Mesendoderm (in vitro differentiated cells): Measurements from ENCODE around the gene STEAP2. TPM values are rescaled to one million over a fixed set of nuclear protein-coding genes. Genes with fewer than 3 reads are reported as not detected.

Experiments used
- DNase-seq: peaks from one replicate; pipeline ENCODE4 v3.0.0; 2013
- H2AK5ac ChIP-seq: 2 replicates; pipeline ENCODE4 v1.6.1; 2013; ENCODE audit warnings: low read length, inconsistent platforms
- H2BK120ac ChIP-seq: 2 replicates; pipeline ENCODE4 v1.6.1; 2013; ENCODE audit warnings: low read depth, mild to moderate bottlenecking, low read length, moderate library complexity, mixed read lengths
- H2BK15ac ChIP-seq: replicated peaks from 2 replicates; pipeline ENCODE4 v1.6.1; 2013; ENCODE audit warnings: low read depth, mild to moderate bottlenecking, moderate library complexity
- H2BK5ac ChIP-seq: 2 replicates; pipeline ENCODE4 v1.6.1; 2013; ENCODE audit warnings: low read length, inconsistent platforms
- H3K18ac ChIP-seq: 2 replicates; pipeline ENCODE4 v1.6.1; 2013; ENCODE audit warnings: mild to moderate bottlenecking, low read length, mixed read lengths
- H3K23ac ChIP-seq: one replicate; pipeline ENCODE4 v1.6.1; 2013; ENCODE audit warnings: low read length
- H3K27ac ChIP-seq: 2 replicates; pipeline ENCODE4 v1.5.1; 2013; ENCODE audit warnings: low read depth, mild to moderate bottlenecking, inconsistent platforms, low read length, moderate library complexity
- H3K27me3 ChIP-seq: 2 replicates; pipeline ENCODE4 v1.6.1; 2013; ENCODE audit warnings: low read length, control low read depth, mild to moderate bottlenecking, inconsistent platforms; ENCODE audit not compliant: insufficient read depth, poor library complexity
- H3K36me3 ChIP-seq: 2 replicates; pipeline ENCODE4 v1.6.1; 2013; ENCODE audit warnings: low read length, inconsistent platforms; ENCODE audit not compliant: control insufficient read depth, insufficient read depth
- H3K4ac ChIP-seq: one replicate; pipeline ENCODE4 v1.6.1; 2013; ENCODE audit warnings: low read depth, mild to moderate bottlenecking, low read length, moderate library complexity
- H3K4me1 ChIP-seq: 2 replicates; pipeline ENCODE4 v1.6.1; 2013; ENCODE audit warnings: low read depth, low read length, inconsistent platforms; ENCODE audit not compliant: control insufficient read depth
- H3K4me2 ChIP-seq: 2 replicates; pipeline ENCODE4 v1.6.1; 2013; ENCODE audit warnings: low read length
- H3K4me3 ChIP-seq: 2 replicates; pipeline ENCODE4 v1.5.1; 2013; ENCODE audit warnings: mild to moderate bottlenecking, low read length
- H3K56ac ChIP-seq: one replicate; pipeline ENCODE4 v1.6.1; 2013; ENCODE audit warnings: low read length
- H3K79me1 ChIP-seq: 2 replicates; pipeline ENCODE4 v1.6.1; 2013; ENCODE audit warnings: low read length, inconsistent platforms
- H3K79me2 ChIP-seq: 2 replicates; pipeline ENCODE4 v1.6.1; 2013; ENCODE audit warnings: mild to moderate bottlenecking, low read length; ENCODE audit not compliant: control insufficient read depth, insufficient read depth
- H3K9ac ChIP-seq: 2 replicates; pipeline ENCODE4 v1.6.1; 2013; ENCODE audit warnings: low read length, inconsistent platforms
- H4K5ac ChIP-seq: one replicate; pipeline ENCODE4 v1.6.1; 2013; ENCODE audit warnings: low read length
- H4K8ac ChIP-seq: one replicate; pipeline ENCODE4 v1.6.1; 2013; ENCODE audit warnings: low read depth, mild to moderate bottlenecking, control low read depth, low read length, moderate library complexity
- WGBS: extraction: QIAGEN DNeasy Blood & Tissue Kit; methylation state at CpG from one replicate; pipeline ENCODE4 v1.1.7; 2013; ENCODE audit warnings: low lambda C conversion rate, missing lambda C conversion rate; ENCODE audit not compliant: insufficient coverage; ENCODE audit errors: extremely low coverage; 5-methylcytosine and 5-hydroxymethylcytosine counted together
- polyA plus RNA-seq, 2 experiments: library from polyadenylated mRNA; stranded (reverse); fragments of 200-250 nt; gene quantifications; one replicate each; pipeline ENCODE4 v1.2.3, GENCODE V29; 2013

STEAP2 gene
- 4.8 TPM for polyA plus RNA-seq (2013, experiment 1 of 2)
- polyA plus RNA-seq (2013, experiment 2 of 2), result 5.1 TPM

DNA sequence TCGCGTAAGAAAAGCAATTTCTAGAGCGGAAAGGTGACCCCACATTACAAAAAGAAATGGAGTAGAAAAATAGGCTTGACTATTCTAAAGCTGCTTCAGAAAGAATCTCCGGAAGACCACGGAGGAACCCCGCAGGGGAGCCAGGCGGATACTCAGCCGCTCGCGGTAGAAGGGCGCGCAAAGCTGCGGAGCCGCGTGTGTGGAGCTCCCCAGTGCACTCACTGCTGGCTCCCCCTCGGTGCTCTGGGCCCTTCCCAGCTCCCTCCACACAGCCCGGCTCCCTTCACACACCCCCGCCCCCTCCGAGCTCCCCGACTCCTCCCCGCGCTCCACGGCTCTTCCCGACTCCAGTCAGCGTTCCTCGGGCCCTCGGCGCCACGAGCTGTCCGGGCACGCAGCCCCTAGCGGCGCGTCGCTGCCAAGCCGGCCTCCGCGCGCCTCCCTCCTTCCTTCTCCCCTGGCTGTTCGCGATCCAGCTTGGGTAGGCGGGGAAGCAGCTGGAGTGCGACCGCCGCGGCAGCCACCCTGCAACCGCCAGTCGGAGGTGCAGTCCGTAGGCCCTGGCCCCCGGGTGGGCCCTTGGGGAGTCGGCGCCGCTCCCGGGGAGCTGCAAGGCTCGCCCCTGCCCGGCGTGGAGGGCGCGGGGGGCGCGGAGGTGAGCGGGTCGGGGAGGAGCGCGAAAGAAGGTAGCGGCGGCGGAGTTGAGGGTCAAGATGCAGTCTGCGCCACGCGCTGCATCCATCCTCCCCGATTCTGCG, at the start of gene STEAP2:
Gene STEAP2, plus strand, starts transcription at position 350 of the 758 bp plus-strand sequence. CDS start 13,343 bp downstream, outside the sequence.
- Histone ChIP-seq H3K9ac (peak within 1 kb of the TSS; percentile 77), H3K4me3 (peak within 1 kb of the TSS; percentile 49), H3K18ac (peak within 1 kb of the TSS; percentile 66), H4K8ac (no peak within 1 kb of the TSS), H3K27me3 (no peaks in the 10 kb centered on the region), H3K23ac (no peak within 1 kb of the TSS), H3K56ac (peak within 1 kb of the TSS; percentile 89), H3K4me2 (peak within 1 kb of the TSS; percentile 87), H2BK15ac (peak within 1 kb of the TSS; percentile 64), H3K36me3 (no peaks in the 10 kb centered on the region), H3K79me2 (peaks cover 1% of the 10 kb centered on the region), H2BK5ac (peak within 1 kb of the TSS; percentile 35), H3K4ac (peak within 1 kb of the TSS; percentile 85), H2BK120ac (peak within 1 kb of the TSS; percentile 76), H3K79me1 (no peaks in the 10 kb centered on the region), H3K4me1 (peaks cover 2% of the 10 kb centered on the region), H2AK5ac (no peak within 1 kb of the TSS), H4K5ac (peak within 1 kb of the TSS; percentile 21), H3K27ac (peak within 1 kb of the TSS; percentile 34)
- peak; percentile 98 for DNase-seq
- no CpG with 5 or more reads among the region's 73 CpGs for WGBS

DNA sequence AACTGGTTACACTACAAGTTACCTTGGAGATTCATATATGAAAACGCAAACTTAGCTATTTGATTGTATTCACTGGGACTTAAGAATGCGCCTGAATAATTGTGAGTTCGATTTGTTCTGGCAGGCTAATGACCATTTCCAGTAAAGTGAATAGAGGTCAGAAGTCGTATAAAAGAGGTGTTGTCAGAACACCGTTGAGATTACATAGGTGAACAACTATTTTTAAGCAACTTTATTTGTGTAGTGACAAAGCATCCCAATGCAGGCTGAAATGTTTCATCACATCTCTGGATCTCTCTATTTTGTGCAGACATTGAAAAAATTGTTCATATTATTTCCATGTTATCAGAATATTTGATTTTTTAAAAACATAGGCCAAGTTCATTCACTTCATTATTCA, 48.0 kb upstream of the STEAP2 start:
- H2BK120ac ChIP-seq, result no peak overlapping the region
- H3K79me2 ChIP-seq, result no peaks in the 10 kb centered on the region
- no peak overlapping the region for H3K27ac ChIP-seq
- H3K27me3 ChIP-seq, result no peaks in the 10 kb centered on the region
- H3K9ac ChIP-seq, result no peak overlapping the region
- no peak for DNase-seq
- H2AK5ac ChIP-seq, result no peak overlapping the region
- no peak overlapping the region for H4K8ac ChIP-seq
- no CpG with 5 or more reads among the region's 5 CpGs for WGBS
- H3K18ac ChIP-seq, result no peak overlapping the region
- H3K79me1 ChIP-seq, result no peaks in the 10 kb centered on the region
- no peak overlapping the region for H3K4me3 ChIP-seq
- H3K4me1 ChIP-seq, result no peaks in the 10 kb centered on the region
- no peak overlapping the region for H3K56ac ChIP-seq
- H3K4me2 ChIP-seq, result no peak overlapping the region
- no peaks in the 10 kb centered on the region for H3K36me3 ChIP-seq
- no peak overlapping the region for H3K23ac ChIP-seq
- no peak overlapping the region for H4K5ac ChIP-seq
- no peak overlapping the region for H2BK15ac ChIP-seq
- H3K4ac ChIP-seq, result no peak overlapping the region
- H2BK5ac ChIP-seq, result no peak overlapping the region

DNA sequence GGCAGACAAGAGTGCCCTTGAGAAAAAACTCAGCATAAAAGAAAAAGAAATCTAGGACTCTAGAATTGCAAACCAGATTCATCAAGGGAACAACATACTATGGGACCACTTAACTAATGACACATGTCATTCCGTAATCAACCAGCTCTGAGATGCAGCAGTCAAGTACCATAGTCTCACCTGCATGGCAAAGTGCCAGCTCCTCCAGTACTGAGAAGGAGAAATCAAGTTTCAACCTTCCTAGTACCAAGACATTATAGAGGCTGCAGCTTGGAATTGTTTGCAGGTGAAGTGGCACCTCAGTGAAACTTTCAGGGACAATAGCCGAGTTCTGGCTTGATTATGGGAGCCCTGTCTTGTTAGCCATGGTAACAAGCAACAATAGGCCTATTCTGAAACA, 45.8 kb upstream of the STEAP2 start:
- H3K18ac ChIP-seq, result no peak overlapping the region
- H2BK5ac ChIP-seq, result no peak overlapping the region
- no peak overlapping the region for H3K9ac ChIP-seq
- H3K23ac ChIP-seq, result no peak overlapping the region
- no peaks in the 10 kb centered on the region for H3K4me1 ChIP-seq
- no peaks in the 10 kb centered on the region for H3K79me1 ChIP-seq
- no peak overlapping the region for H3K4me2 ChIP-seq
- no peaks in the 10 kb centered on the region for H3K36me3 ChIP-seq
- no peak overlapping the region for H2AK5ac ChIP-seq
- H3K4me3 ChIP-seq, result no peak overlapping the region
- H3K27ac ChIP-seq, result no peak overlapping the region
- no peak overlapping the region for H2BK15ac ChIP-seq
- H3K27me3 ChIP-seq, result no peaks in the 10 kb centered on the region
- no peak overlapping the region for H4K5ac ChIP-seq
- no peak overlapping the region for H4K8ac ChIP-seq
- H3K4ac ChIP-seq, result no peak overlapping the region
- WGBS, result no CpG with 5 or more reads among the region's 2 CpGs
- no peaks in the 10 kb centered on the region for H3K79me2 ChIP-seq
- DNase-seq, result no peak
- H2BK120ac ChIP-seq, result no peak overlapping the region
- no peak overlapping the region for H3K56ac ChIP-seq

DNA sequence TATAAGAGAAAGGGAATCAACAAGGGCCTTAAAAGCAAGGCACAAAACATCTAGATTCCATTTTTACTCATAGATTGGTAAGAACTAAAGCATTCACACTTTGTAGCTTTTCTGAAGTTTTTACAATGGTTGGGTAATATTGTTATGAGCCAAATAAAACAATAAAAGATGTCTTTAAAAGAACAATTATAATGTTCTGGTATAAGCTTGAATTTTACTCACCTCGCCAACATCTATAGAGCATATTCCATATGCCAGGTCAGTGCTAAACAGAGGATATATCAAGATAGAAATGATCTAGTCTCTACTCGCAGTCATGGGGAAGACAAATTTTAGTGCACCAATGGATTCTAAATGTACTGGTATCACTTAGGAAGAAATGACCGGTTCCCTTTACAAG, 45.4 kb upstream of the STEAP2 start:
- H2BK120ac ChIP-seq, result no peak overlapping the region
- H3K79me2 ChIP-seq, result no peaks in the 10 kb centered on the region
- no peaks in the 10 kb centered on the region for H3K36me3 ChIP-seq
- no peak overlapping the region for H3K23ac ChIP-seq
- H3K56ac ChIP-seq, result no peak overlapping the region
- no CpG with 5 or more reads among the region's 3 CpGs for WGBS
- H2AK5ac ChIP-seq, result no peak overlapping the region
- no peak overlapping the region for H3K4me3 ChIP-seq
- no peak overlapping the region for H4K5ac ChIP-seq
- no peak overlapping the region for H4K8ac ChIP-seq
- no peak overlapping the region for H3K9ac ChIP-seq
- no peak overlapping the region for H3K4ac ChIP-seq
- no peaks in the 10 kb centered on the region for H3K4me1 ChIP-seq
- no peak for DNase-seq
- no peaks in the 10 kb centered on the region for H3K79me1 ChIP-seq
- no peak overlapping the region for H3K18ac ChIP-seq
- no peak overlapping the region for H3K27ac ChIP-seq
- no peak overlapping the region for H2BK5ac ChIP-seq
- no peaks in the 10 kb centered on the region for H3K27me3 ChIP-seq
- no peak overlapping the region for H3K4me2 ChIP-seq
- no peak overlapping the region for H2BK15ac ChIP-seq

DNA sequence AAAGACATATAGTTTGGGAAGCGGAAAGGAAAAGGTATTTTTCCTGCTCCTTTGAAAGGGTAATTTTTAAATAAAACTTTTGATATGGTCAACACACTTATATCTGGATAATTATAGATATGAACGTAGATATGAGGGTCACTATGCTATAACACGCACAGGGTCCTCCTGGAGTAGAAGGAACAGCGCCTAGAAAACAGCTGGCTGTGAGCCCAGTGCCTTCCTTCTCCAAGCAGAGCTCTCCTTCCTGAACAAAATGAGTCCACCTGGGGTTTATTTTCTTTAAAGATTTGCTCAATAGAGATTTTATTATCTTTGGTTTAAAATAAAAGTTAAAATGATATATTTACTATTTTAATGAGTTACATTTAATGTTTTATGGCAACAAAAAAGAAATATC, 44.2 kb upstream of the STEAP2 start:
- H4K5ac ChIP-seq, result no peak overlapping the region
- no peak overlapping the region for H3K27ac ChIP-seq
- H3K9ac ChIP-seq, result no peak overlapping the region
- no peaks in the 10 kb centered on the region for H3K79me2 ChIP-seq
- no peak overlapping the region for H3K18ac ChIP-seq
- H3K4me3 ChIP-seq, result no peak overlapping the region
- WGBS, result no CpG with 5 or more reads among the region's 4 CpGs
- H3K79me1 ChIP-seq, result no peaks in the 10 kb centered on the region
- H3K36me3 ChIP-seq, result no peaks in the 10 kb centered on the region
- H3K4me1 ChIP-seq, result no peaks in the 10 kb centered on the region
- H3K4ac ChIP-seq, result no peak overlapping the region
- no peak overlapping the region for H2BK5ac ChIP-seq
- H2AK5ac ChIP-seq, result no peak overlapping the region
- DNase-seq, result no peak
- no peak overlapping the region for H3K56ac ChIP-seq
- no peak overlapping the region for H4K8ac ChIP-seq
- no peaks in the 10 kb centered on the region for H3K27me3 ChIP-seq
- no peak overlapping the region for H3K4me2 ChIP-seq
- H2BK120ac ChIP-seq, result no peak overlapping the region
- no peak overlapping the region for H3K23ac ChIP-seq
- no peak overlapping the region for H2BK15ac ChIP-seq

DNA sequence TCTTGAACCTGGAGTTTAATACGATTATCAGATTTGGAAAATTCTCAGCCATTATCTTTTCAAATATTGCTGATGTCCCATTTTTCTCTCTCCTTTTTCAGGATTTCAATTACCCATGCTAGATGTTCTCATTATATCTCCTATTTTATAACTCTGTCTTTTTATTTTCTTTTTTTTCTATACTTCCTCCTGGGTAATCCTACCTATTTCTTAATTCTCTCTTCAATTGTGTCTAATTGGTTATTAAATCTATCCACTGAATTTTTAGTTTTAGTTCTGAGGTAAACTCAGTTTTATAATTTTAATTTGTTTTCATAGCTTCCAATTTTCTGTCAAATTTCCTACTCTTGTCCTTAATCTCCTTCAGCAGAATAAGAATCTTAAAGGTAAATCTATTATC, 41.6 kb upstream of the STEAP2 start:
- H2AK5ac ChIP-seq, result no peak overlapping the region
- no CpG with 5 or more reads among the region's 1 CpG for WGBS

More for the DNA sequence above, 41.6 kb upstream of the STEAP2 start:
- H2BK5ac ChIP-seq, result no peak overlapping the region
- H3K4me1 ChIP-seq, result no peaks in the 10 kb centered on the region
- no peak overlapping the region for H2BK120ac ChIP-seq
- no peak overlapping the region for H4K8ac ChIP-seq
- H3K27me3 ChIP-seq, result no peaks in the 10 kb centered on the region
- H2BK15ac ChIP-seq, result no peak overlapping the region
- H3K4me3 ChIP-seq, result no peak overlapping the region
- H3K79me1 ChIP-seq, result no peaks in the 10 kb centered on the region
- H4K5ac ChIP-seq, result no peak overlapping the region
- no peak for DNase-seq
- no peak overlapping the region for H3K4ac ChIP-seq
- no peak overlapping the region for H3K4me2 ChIP-seq
- no peak overlapping the region for H3K9ac ChIP-seq
- no peaks in the 10 kb centered on the region for H3K79me2 ChIP-seq
- H3K27ac ChIP-seq, result no peak overlapping the region
- H3K56ac ChIP-seq, result no peak overlapping the region
- H3K18ac ChIP-seq, result no peak overlapping the region
- no peaks in the 10 kb centered on the region for H3K36me3 ChIP-seq
- no peak overlapping the region for H3K23ac ChIP-seq
